Esophagus squamous epithelium (tissue), 4 donors: ENCODE measurements around the gene OTOG.

ENCODE experiments used
- POLR2A ChIP-seq, 4 donors: fragments of 450-650 bp; IDR thresholded peaks; one replicate each; pipeline ENCODE4 v1.6.1; 2017; ENCODE audit warnings: antibody characterized with exemption in 4 of 4, mild to moderate bottlenecking in 4 of 4, moderate library complexity in 3 of 4
- TF ChIP-seq, protein P1 (sequence below), 6 experiments: fragments of 450-650 bp in 4 of 6; fragments of 200-600 bp in 2 of 6; sonication (generic) in 2 of 6; IDR thresholded peaks; one replicate each; pipeline ENCODE4 v1.5.1; 2016 to 2019; ENCODE audit warnings: antibody characterized with exemption in 6 of 6, mild to moderate bottlenecking in 4 of 6, moderate library complexity in 4 of 6

DNA sequence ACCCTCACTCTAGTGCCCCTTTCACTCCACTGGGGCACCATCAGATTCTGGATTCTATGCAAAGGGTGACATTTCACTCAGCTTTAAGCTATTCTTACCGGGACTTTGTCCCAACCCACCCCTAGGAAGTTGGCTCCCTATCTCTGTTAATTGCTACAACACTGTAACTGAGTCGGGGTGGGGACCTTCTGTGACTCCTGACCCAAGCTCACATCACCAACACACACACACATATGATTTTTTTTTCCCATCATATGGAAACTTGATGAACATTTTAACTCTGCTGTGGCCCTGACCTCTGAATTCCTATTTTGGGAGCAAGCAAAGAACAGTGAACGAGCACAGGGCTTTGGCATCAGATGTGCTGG, 19.4 kb upstream of the OTOG start:
- TF ChIP-seq, protein P1, sequence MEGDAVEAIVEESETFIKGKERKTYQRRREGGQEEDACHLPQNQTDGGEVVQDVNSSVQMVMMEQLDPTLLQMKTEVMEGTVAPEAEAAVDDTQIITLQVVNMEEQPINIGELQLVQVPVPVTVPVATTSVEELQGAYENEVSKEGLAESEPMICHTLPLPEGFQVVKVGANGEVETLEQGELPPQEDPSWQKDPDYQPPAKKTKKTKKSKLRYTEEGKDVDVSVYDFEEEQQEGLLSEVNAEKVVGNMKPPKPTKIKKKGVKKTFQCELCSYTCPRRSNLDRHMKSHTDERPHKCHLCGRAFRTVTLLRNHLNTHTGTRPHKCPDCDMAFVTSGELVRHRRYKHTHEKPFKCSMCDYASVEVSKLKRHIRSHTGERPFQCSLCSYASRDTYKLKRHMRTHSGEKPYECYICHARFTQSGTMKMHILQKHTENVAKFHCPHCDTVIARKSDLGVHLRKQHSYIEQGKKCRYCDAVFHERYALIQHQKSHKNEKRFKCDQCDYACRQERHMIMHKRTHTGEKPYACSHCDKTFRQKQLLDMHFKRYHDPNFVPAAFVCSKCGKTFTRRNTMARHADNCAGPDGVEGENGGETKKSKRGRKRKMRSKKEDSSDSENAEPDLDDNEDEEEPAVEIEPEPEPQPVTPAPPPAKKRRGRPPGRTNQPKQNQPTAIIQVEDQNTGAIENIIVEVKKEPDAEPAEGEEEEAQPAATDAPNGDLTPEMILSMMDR (IDR thresholded peaks at IDR 0.05) = no peak
- TF ChIP-seq POLR2A (IDR thresholded peaks at IDR 0.05) = no peak
